ACHN (cell line): ENCODE data around the gene RUBCN.
A peak's percentile ranks its signal among the peaks of the same experiment; 100 is the strongest.

ENCODE experiments used
- DNase-seq: peaks from one replicate; pipeline ENCODE4 v3.0.0-alpha.2; 2015
- in situ Hi-C: cut with HindIII; loops from 2 replicates; pipeline ENCODE4 v1.10.0; 2017; ENCODE audit warnings: low sequenced_read_pairs, low pct_ligation_motif_present, low pct_unique_long_range_greater_than_20kb

RUBCN gene

GRCh38 chr3:197736491-197737318 lies at the start of gene RUBCN:
TSS of gene RUBCN (minus strand) at chr3:197736904. CDS start at chr3:197736719, 185 bp downstream.
- in situ Hi-C loops: no loop called here
- peak; percentile 93 for DNase-seq

GRCh38 chr3:197784019-197784585 lies 47.4 kb upstream of the RUBCN start:
- in situ Hi-C loops: no loop called here
- DNase-seq: no peak

GRCh38 chr3:197782230-197782629 lies 45.5 kb upstream of the RUBCN start:
- DNase-seq: no peak
- in situ Hi-C loops: no loop called here

- DNase-seq: no peak
- in situ Hi-C loops: no loop called here
Measured at GRCh38 chr3:197775317-197775716, 38.6 kb upstream of the RUBCN start.

- DNase-seq: no peak
- in situ Hi-C loops: no loop called here
Measured at GRCh38 chr3:197761784-197762183, 25.1 kb upstream of the RUBCN start.

- DNase-seq: no peak
- in situ Hi-C loops: no loop called here
Measured at GRCh38 chr3:197758512-197758911, 21.8 kb upstream of the RUBCN start.

- in situ Hi-C loops: no loop called here
- no peak for DNase-seq
Measured at GRCh38 chr3:197756704-197757103, 20.0 kb upstream of the RUBCN start.

GRCh38 chr3:197753263-197753662 lies 16.6 kb upstream of the RUBCN start:
- no peak for DNase-seq
- in situ Hi-C loops: no loop called here

- in situ Hi-C loops: no loop called here
- no peak for DNase-seq
Measured at GRCh38 chr3:197752107-197752506, 15.4 kb upstream of the RUBCN start.

GRCh38 chr3:197750858-197751737 lies 14.4 kb upstream of the RUBCN start:
- peak; percentile 34 for DNase-seq
- in situ Hi-C loops: no loop called here

GRCh38 chr3:197750396-197750831 lies 13.7 kb upstream of the RUBCN start:
- in situ Hi-C loops: no loop called here
- peak; percentile 52 for DNase-seq

GRCh38 chr3:197749601-197750395 lies 13.1 kb upstream of the RUBCN start, which contains the start of gene FYTTD1:
TSS of gene FYTTD1 (plus strand) at chr3:197749883. CDS start at chr3:197749972, 89 bp downstream.
- in situ Hi-C loops: no loop called here
- DNase-seq: peak; percentile 75

GRCh38 chr3:197749315-197749600 lies 12.6 kb upstream of the RUBCN start:
- peak; percentile 29 for DNase-seq
- in situ Hi-C loops: no loop called here

GRCh38 chr3:197748597-197749314 lies 12.1 kb upstream of the RUBCN start:
- no peak for DNase-seq
- in situ Hi-C loops: no loop called here

GRCh38 chr3:197746801-197747237 lies 10.1 kb upstream of the RUBCN start:
- in situ Hi-C loops: no loop called here
- no peak for DNase-seq

GRCh38 chr3:197746209-197746608 lies 9.5 kb upstream of the RUBCN start:
- DNase-seq: no peak
- in situ Hi-C loops: no loop called here

- in situ Hi-C loops: no loop called here
- no peak for DNase-seq
Measured at GRCh38 chr3:197742787-197743186, 6.1 kb upstream of the RUBCN start.
